HPDE6-E6E7 (cell line): ENCODE data around the gene FAF2.
A peak's percentile ranks its signal among the peaks of the same experiment; 100 is the strongest.

Source experiments
- DNase-seq: peaks from one replicate; pipeline ENCODE4 v3.0.0; 2011; ENCODE audit warnings: missing footprints; ENCODE audit errors: extremely low spot score

The FAF2 gene

DNA sequence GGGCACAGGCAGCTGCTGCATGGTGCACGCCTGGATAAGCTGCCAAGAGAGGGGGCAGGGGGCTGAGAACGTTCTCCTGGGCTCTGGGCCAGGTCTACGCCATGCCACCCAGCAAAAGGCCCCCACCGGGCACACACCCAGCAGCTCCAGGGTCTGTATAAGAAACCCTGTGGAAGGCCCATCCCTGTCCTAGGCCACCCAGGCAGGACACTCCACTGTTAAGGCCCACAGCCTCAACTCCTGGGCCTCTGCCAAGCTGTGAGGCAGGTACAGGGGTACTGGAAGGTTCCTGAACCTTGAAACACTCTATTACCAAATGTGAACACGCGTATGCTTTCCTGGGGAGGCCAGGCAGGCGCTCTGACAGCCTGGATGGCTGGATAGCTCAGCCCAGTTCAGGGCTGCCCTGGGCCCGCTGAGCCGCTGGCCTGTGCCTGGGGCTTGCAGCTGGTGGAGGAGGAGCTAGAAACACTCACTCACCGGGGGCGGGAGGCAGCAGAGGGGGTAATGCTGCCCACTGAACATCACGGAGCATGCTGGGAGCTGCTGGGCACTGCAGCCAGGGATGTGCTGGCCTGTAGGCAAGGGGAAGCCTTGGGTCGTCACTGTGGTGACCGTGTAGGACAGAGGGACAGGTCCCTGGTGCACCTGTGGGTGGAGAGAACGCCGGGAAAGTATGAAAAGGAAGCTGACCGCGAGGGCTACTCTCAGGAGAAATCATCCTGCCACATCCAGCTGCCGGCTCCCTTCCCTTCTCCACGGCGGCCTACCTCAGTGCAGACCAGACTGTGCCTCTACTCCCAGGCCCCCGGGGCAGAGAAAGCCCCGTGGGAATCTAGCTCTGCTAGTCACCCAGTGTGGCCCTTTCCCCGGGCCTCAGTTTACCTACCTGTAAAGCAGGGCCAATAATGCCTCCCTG lies 83.1 kb downstream of the FAF2 start:
- DNase-seq = no peak

DNA sequence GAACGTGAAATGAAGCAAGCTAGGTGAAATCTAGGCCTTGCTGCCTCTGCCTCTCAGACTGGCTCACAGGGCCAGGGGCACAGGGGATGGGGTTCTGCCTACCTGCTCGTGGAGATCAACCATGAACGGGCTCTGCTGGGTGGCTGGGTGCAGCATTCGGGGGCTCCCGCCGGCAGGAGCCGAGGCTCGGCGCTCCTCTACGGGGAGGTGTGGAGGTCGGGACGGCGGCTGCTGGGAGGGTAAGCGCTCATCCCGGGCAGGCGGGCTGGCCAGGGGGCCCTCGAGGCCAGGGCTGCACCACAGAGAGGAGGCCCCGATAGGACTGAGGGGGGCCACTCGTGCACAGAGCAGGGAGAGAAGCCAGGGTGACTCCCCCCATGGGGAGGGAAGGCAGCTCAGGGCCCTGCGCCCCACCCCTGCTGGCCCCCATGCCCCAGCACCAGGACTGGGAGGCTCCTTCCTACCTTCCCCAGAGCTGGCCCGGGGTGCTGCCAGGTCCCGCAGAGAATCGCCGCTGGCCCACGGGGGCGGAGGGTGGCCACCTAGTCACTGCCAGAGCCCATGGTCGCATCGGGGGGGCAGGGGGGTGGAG lies 83.8 kb downstream of the FAF2 start:
- no peak for DNase-seq

DNA sequence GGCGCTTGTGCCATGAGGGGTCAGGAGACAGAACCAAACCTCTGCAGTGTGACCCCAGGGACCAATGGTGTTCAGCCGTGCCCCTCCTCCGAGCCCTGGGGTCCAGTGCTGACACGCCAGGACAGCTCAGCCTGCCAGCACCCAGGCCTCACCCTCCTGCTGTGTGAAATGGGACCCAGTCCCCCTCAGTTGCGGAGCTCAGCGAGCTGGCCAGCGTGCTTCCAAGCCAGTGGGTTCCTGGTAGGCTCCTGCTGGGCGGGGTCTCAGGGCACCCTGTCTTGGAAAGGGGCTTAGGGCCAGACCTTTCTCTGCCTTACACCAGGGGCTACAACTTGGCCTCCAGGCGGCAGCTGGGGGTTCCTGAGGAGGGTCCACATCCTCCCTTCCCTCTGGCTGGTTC lies 84.6 kb downstream of the FAF2 start:
- no peak for DNase-seq

DNA sequence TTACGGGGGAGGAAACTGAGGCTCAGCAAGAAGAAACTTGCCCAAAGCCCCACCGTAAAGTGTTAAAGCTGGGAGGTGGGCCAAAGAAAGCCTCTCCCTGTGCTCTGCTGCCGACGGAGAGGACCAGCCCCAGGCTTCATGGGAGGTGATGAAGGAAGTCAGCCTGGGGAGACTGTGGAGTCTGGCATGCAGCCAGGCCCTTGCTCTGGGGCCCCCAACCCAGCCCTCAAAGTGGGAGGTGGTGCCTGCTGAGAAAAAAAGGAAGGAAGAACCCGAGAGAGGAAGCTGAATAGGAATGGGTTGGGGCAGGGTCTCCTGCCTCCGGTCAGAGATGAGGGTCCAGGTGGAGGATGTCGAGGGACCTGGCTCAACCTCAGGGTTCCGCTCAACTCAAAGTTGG lies 85.2 kb downstream of the FAF2 start:
- no peak for DNase-seq

DNA sequence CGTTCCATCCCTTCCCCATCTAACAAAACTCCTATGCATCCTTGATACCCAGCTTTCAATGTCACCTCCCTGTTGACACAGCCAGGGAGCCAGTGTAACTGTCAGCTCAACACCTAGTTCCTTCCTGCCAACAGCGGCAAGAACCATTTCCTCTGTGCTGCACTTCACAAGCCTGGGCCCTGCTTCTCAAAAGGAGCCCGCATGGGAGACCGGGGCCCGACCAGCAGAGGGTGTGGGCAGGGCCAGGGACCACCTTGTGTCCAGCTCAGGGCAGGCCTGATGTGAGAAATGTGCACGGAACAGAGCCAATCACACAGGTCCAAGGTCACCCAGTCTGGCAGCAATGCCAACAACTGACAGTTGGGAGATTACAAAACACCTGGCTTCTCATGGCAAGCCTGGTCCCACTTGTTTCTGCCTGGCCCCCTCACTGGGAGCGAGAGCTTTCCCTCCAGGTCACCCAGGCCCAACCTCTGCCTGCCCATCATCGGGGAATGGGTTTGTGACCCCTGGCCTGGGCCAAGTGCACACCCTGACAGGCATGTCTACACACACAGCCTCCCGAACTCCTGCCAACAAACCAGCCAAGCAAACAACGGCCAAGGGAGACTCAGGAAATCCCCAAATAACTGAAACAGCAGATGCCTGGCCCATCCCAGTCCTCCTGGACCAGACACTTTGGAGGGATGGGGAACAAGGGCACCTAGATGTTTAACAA lies 85.9 kb downstream of the FAF2 start:
- no peak for DNase-seq

DNA sequence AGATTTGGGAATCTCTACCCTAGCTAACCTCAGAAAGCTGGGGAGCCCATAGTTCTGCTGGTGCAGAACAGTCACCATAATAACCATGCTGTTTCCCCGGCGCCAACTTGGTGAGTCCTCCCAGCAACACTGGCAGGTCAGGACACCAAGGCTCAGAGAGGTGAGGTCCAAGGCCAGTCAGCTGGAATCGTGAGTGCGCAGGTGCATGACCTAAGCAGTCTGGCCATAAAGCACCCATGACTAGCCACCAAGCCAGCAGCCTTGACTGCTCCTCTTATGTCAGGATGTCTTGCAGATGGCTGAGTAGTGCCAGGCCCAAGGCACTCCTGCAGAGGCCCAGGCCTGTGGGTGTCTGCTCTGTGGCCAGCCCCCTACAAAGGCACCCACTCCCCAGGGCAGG lies 86.5 kb downstream of the FAF2 start:
- DNase-seq = no peak

DNA sequence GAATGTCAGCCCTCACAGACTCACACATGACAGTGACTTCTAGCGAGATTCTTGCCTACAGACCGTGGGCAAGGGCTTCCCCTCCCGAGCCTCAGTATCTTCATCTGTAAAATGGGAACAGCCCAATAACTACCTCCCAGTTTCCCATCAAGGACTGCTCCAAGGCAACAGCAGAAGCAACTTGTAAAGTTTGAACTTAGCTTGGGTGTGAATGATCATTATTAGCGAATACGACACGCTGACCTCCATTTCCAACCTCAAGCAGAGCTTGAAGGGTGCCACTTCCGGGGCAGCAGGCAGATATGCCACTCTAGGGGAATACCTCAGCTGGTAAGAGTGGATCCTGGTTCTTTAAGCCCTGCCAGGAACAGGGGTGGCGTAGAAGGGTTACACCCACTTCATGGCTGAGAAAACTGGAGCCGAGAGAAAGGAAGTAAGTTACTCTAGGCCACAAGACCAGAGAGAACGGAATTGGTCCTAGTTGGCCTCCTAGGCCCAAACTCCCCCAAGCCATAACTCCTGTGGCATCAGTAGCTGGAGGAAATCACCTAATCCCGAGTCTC lies 87.0 kb downstream of the FAF2 start:
- DNase-seq = no peak

DNA sequence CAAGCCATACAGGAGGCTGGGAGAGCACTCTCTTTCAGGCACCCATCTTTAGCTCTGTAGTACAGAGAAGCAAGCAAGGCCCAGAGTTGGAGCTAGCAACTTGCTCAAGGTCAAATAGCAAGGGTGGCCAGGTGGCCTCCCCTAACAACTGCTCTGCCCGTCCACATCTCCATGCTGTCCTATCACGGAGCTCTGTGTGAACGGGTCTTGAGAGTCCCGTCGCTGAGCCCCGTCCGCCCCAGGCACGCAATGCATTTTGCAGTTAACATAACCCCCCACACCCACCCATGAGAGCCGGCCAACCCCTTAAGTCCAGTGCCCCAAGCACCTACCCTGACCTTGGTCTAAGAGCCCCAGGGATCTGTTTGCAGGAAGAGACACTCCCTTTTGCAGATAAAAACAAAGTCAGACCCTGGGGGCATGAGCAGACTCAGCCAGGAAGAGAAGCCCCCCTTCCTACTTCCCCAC lies 87.5 kb downstream of the FAF2 start:
- DNase-seq = no peak

DNA sequence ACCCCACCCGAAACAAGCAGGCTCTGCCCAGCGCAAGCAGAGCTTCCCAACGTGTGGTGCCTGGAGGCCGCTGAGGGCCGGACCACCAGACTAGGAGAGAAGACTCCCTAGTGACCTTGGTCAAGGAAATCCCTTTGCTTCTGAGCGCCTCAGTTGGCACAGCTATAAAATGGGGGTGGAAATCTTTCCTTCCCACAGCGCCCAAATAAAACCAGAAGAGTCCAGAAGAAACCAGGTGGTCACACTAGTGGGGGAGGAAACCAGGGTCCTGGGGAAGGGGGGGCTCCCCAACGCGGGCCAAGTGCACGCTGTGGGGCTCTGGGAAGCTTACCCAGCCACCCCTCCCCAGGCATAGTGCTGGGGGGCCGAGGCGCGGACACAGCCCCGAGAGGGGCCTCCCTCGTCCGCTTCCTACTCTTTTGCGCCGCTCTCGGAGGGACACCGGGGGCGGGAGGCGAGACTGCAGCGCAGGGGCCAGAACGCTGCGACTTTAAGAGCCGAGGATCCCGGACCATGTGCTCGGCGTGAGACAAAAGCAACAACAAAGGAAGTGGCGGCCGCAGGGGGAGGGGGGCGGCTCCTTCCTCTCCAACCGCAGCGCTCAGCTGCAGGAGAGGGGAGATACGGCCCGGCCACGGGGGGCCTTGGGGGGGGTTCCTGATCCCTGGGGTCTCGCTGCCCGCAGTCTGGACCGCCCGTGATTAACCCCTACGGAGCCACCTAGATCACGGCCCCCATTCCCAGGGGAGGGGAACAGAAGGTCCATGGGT lies 88.1 kb downstream of the FAF2 start:
- no peak for DNase-seq

DNA sequence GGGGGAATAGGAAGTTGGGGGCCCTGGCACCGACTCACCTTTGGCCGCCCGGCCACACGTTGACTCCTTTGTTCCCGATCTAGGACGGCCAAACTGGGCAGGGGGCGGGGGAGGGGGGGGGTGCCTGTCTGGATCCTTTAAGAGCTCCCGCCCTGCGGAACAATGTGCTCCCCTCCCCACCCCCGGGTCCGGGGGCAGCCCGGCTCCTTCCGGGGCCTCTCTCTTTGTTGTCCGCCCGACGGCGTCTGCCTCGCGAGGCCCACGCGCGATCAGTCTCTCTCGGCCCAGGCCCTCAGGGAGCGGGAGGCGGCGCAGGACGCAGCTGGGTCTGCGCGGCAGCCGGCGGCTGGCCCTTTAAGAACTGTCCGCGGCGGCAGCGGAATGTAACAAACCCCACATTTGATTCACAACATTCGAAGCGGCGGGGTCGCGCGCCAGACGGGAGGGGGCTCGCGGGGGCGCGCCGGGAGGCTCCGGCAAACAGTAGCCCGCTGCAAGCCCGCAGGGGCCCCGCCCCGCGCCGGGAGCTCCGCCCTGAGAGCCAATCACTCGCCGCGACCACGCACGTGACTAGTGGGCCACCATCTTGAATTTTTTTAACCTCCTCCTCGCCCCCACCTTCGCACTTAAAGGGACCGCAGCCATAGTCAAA lies 88.8 kb downstream of the FAF2 start, which contains the start of gene RNF44:
Gene RNF44, minus strand, starts transcription at position 501 of the 652 bp plus-strand sequence. CDS start 4,930 bp downstream, outside the sequence.
- DNase-seq = peak; percentile 90

DNA sequence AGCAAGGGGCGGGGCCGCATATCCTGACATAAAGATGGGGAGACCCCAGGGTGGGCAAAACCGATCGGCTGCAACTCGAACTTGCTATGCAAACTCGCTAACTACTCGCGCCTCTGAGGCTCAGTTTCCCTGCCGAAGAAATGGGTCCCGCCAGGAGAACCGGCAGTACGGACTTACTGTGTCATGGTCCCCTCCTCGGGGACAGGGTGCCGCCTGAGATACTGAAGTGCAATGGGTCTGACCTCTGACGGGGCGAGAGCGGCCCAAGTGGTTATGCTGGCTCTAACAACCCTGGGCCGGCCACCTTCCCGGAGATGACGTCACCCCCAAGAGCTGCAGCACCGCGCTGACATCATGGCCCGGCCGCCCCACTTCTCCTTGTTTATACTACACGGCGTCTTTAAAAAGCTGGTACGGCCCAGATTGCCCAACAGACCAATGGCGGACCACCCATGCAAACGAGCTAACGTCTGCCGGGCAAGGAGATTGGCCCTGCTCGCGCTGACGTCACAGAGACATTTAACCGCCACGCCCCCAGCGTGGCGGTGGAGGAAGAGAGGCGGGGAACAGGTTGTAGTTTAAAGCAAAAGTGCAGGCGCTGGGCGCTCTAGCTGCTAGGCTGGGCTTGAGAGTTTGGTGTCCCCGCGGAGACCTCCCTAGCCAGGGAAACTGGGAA lies 89.5 kb downstream of the FAF2 start:
- DNase-seq = peak; percentile 91

DNA sequence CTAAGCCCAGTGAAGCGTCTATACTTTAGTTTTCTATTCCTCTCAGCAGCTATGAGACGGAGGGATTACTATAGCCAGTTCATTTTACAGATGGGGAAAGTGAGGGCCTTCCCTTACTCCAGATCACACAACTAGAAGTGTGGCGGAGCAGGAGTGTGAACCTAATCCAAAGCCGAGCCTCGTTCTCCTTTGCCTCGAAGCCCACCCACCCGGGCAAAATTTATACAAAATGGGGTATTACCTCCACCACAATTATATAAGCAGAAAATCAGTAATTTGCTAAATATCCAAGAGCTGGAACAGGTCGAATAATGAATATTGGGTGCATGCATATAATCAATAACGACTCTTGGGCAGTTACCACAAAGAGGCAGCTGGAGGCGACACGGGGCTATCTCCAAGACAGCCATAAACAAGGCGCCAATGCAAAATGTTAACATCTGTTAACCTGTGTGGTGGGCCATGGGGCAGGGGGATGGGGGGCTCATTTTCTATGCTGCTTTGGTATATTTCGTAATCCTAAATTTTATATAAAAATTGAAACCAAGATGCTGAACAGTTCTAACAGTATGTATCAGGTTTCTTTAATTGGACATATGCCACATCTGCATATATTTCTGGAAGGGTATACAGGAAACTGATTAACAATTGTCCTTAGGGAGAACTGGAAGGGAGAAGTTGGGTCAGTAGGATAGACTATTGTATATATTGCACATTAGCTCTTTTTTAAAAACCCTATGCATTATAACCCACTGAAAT lies 90.2 kb downstream of the FAF2 start:
- DNase-seq = no peak

DNA sequence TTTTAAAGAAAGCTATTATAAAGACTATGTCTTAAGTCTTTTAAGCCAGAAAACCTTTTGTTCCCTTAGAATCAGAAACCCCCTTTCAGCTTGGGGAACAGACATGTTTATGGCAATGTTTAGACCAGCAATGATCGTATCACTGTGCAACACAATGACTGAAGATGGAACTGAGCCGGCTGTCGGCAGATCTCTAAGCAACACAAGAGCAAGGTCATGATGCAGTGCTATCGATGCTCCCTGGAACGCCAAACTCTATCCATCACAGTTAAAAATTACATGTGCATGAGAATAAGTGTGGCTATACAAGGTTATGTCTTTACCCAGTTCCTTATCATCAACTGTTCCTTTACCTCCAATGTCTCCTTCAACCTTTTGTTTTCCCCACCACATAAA lies 90.8 kb downstream of the FAF2 start:
- no peak for DNase-seq

DNA sequence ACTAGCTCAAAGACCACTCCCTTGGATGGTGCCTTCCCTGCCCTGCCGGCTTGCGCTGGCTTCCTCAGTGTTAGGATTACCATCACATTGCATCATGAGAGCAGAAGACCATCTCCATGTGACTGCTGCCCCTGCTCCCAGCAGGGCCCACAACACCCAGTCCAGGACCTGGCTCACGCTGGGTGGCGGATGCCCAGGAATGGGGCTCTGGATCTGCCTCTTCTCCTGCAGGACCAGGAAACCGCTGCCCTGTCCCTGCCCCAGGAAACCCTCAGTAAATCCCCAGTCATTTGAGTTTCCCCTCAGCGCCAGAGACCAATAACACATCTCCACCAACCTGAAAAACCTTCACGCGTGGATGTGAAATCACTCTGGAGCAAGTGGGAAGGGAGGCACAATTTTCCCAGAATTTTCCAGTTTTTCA lies 92.3 kb downstream of the FAF2 start:
- DNase-seq = no peak

DNA sequence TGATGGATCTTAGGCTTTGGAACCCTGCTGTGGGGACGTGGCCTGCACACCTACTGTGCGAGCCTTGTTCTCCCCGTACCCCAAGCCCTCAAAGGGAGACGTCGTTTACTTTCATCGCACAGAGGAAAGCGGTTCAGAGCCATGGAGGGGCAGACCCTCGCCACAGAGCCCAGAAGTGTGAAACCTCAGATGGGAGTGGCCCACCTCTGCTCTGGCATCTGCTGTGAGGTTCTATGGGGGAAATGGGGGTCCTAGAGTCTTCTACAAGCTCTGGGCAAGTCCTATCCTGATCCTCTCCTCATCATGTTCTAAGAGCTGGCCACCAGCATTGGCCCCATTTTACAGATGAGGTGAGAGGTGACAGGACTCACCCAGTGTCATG lies 92.8 kb downstream of the FAF2 start:
- DNase-seq = no peak

DNA sequence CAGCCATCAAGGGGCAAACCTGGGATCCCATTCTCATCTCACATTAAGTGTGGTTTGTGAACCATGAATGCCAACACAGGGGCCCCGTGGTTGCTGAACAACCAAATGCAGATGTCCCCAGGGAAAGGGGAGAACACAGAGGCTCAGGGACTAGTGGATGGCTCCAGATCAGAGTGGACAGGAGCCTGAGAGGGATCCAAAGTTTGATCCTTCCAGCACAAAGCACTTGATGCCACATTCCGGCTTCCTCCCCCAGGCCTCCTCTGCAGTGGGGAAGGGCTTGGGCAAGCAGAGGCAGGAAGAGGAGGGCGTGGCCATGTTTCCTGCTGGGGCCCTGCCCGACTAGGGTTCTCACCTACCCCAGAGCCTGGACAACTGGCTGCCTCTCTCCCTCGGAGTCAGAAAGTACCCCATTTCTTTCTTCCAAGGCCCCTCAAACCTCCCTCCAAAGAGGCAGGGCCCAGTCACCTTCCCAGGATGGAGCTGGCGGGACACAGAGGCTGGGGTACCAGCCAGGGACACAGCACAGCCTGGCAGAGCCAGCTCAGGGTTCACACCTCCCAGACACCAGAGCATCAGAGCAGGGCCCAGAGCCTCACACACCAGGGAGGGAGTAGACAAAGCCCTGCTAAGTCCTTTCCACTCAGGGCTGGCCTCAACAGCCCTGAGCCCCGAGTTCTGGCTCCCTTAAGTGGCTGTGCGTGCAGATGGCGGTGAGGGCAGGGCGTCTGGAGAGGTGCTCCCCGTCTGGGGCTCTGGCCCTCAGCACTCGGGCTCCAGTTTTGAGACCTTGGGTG lies 93.4 kb downstream of the FAF2 start:
- DNase-seq = no peak

DNA sequence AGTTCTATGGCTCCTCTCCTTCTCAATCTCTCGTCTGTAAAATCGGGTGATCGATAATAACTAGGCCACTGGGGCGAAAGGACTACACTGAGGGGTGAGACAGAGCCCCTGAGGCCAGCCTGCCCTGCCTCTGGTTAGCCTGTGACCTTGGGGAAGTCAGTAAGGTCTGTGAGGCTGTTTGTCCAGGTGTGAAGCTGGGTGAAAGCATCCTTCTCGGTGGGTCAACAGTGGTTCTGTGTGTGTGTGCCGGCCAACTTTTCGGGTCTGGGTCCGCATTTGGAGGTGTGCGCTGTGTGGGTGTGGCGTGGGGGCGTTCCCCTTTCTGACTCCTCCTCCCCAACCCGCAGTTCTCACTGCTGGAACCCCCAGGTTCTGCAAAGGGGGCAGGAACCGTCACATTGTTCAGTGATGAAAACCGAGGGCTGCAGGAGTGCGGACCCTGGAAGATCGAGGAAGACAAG lies 94.0 kb downstream of the FAF2 start:
- no peak for DNase-seq

DNA sequence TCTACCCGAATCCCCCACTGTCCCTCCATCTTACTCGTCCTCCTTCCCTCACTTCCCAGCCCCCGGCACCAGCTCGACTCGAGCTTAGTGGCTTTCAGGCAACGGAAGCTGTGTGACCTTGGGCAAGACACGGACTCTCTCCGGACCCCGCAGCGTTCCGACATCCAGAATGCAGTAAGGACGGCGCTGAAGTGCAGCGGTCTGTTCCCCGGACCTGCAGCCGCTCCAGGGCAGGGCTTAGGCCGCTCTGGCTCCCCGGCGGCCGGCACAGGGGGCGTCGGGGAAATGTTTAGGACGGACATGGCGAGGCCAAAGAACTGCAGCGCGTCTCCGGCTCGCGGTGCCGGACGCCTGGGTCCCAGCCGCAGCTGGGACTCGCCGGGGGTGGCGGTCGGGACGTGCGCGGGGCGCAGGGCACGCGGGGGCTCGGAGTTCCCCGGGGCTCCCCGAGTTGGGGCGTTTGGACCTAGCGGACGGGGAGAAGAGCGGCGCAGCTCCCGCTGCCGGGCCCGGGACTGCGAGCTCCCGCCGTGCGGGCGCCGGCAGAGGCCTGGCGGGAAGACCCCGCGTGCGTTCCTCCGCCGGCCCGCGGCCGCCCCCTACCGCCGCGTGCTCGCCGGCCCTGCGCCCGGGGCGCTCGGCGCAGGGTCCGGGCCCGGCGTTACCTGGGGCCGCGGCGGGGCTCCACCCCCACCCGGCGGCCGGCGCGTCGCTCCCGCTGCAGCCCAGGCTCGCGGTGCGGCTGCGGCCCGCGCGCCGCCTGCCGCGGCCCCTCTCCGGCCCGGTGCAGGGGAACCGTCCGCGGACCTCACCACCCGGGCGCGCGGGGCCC lies 94.6 kb downstream of the FAF2 start:
- no peak for DNase-seq
